GM12891 (cell line): Measurements from ENCODE around the gene SMIM35. TPM values are rescaled to one million over a fixed set of nuclear protein-coding genes. Genes with fewer than 3 reads are reported as not detected.

Source experiments
- DNase-seq: peaks from one replicate; pipeline ENCODE4 v3.0.0; 2011; ENCODE audit warnings: low spot score; ENCODE audit not compliant: insufficient read length
- FAIRE-seq: peaks from 2 replicates; lab custom pipeline; 2011; peaks lifted over from hg19 to GRCh38; lab: Jason Lieb, UNC
- PAX5 ChIP-seq: IDR thresholded peaks from 2 replicates; pipeline ENCODE4 v1.6.1; 2011; ENCODE audit warnings: low read length, moderate library complexity, mild to moderate bottlenecking; ENCODE audit not compliant: insufficient read depth, severe bottlenecking
- POLR2A ChIP-seq: IDR thresholded peaks from 2 replicates; pipeline ENCODE4 v1.6.1; 2011; ENCODE audit warnings: low read depth, low read length, control low read depth
- POLR2AphosphoS5 ChIP-seq: IDR thresholded peaks from 2 replicates; pipeline ENCODE4 v1.6.1; 2011; ENCODE audit warnings: low read depth, low read length, control low read depth
- POU2F2 ChIP-seq: IDR thresholded peaks from 2 replicates; pipeline ENCODE4 v1.6.1; 2011; ENCODE audit warnings: low read depth, mild to moderate bottlenecking, control low read depth, low read length, moderate library complexity
- SPI1 ChIP-seq: IDR thresholded peaks from 2 replicates; pipeline ENCODE4 v1.6.1; 2011; ENCODE audit warnings: low read depth, low read length, control low read depth
- TAF1 ChIP-seq: IDR thresholded peaks from 2 replicates; pipeline ENCODE4 v1.6.1; 2011; ENCODE audit warnings: low read depth, low read length, control low read depth
- polyA plus RNA-seq: library from polyadenylated mRNA; unstranded; fragments of >200 nt; gene quantifications from one replicate; pipeline ENCODE4 v1.2.1, GENCODE V29; 2012; ENCODE audit warnings: low read depth, missing spikeins, inconsistent platforms; ENCODE audit not compliant: missing spikeins

Gene SMIM35
- polyA plus RNA-seq: 0.03 TPM

- FAIRE-seq (no peak), DNase-seq (no peak)
- no peak for TF ChIP-seq POU2F2
- TF ChIP-seq POLR2AphosphoS5: no peak
- TF ChIP-seq TAF1: no peak
- TF ChIP-seq POLR2A: no peak
- no peak for TF ChIP-seq PAX5
- TF ChIP-seq SPI1: no peak
Observed at GRCh38 chr11:118086913-118087768, at the start of gene SMIM35. Gene SMIM35, minus strand, starts transcription at chr11:118086963. Its CDS starts 206 bp downstream, at chr11:118086757.

GRCh38 chr11:118136341-118136740, 49.6 kb upstream of the SMIM35 start:
- TF ChIP-seq POLR2A (no peak), POU2F2 (no peak), POLR2AphosphoS5 (no peak), TAF1 (no peak)
- DNase-seq (no peak), FAIRE-seq (no peak)

- no peak for DNase-seq
- TF ChIP-seq TAF1 (no peak), POLR2AphosphoS5 (no peak), PAX5 (no peak), SPI1 (no peak), POU2F2 (no peak), POLR2A (no peak)
Observed at GRCh38 chr11:118135796-118136165, 49.0 kb upstream of the SMIM35 start.

GRCh38 chr11:118135051-118135795, 48.5 kb upstream of the SMIM35 start:
- no peak for DNase-seq
- no peak for FAIRE-seq
- TF ChIP-seq POLR2A (no peak), SPI1 (no peak), POLR2AphosphoS5 (no peak), TAF1 (no peak), PAX5 (no peak), POU2F2 (no peak)

More at GRCh38 chr11:118135796-118136165, 49.0 kb upstream of the SMIM35 start:
- no peak for FAIRE-seq

GRCh38 chr11:118133816-118134215, 47.1 kb upstream of the SMIM35 start:
- no peak for TF ChIP-seq POU2F2
- no peak for TF ChIP-seq PAX5
- no peak for TF ChIP-seq TAF1
- no peak for TF ChIP-seq POLR2A
- no peak for TF ChIP-seq POLR2AphosphoS5
- no peak for TF ChIP-seq SPI1

GRCh38 chr11:118132385-118133151, 45.8 kb upstream of the SMIM35 start:
- FAIRE-seq (no peak), DNase-seq (no peak)
- no peak for TF ChIP-seq POU2F2
- no peak for TF ChIP-seq PAX5
- TF ChIP-seq POLR2AphosphoS5: no peak
- no peak for TF ChIP-seq POLR2A
- TF ChIP-seq SPI1: no peak

More at GRCh38 chr11:118133816-118134215, 47.1 kb upstream of the SMIM35 start:
- FAIRE-seq (no peak), DNase-seq (no peak)

GRCh38 chr11:118129471-118130172, 42.9 kb upstream of the SMIM35 start:
- FAIRE-seq: no peak
- no peak for TF ChIP-seq POU2F2
- TF ChIP-seq TAF1: no peak
- DNase-seq: no peak

GRCh38 chr11:118128721-118129470, 42.1 kb upstream of the SMIM35 start:
- TF ChIP-seq POLR2A: no peak
- TF ChIP-seq PAX5: no peak
- TF ChIP-seq TAF1: no peak
- TF ChIP-seq SPI1: no peak
- no peak for TF ChIP-seq POLR2AphosphoS5
- TF ChIP-seq POU2F2: no peak
- FAIRE-seq: no peak
- no peak for DNase-seq
